ENCODE data around the gene JARID2.
A peak's percentile ranks its signal among the peaks of the same experiment; 100 is the strongest.

The JARID2 gene

DNA sequence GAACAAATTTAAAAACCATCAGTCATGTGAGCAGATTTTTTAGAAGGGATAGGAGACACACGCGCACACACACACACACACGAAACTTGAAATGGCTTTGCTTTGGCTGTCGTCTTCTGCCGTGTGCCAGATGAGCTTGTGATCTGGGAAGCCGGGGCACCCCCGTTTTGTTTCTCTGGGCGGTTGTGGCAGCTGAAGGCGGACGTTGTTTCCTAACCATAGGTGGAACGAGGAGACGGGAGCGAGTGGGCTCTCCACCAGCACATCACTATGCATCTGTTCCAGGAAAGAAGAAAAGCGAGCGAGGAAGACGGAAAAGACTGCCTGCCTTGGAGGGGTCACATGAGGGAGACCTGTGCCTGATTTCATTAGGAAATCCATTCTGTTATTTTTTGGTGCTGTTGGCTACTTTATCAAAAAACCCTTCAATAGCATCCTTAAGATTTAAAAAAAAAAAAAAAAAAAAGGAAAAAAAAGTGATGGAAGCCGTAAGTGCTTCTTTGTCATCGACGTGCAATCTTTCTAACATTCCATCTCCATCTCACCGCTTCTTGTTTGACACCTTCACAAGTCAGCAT is 274.8 kb downstream of the JARID2 start:
- POLR2A ChIA-PET = no interaction called here
- H3K36me3 ChIP-seq (ENCODE audit: control insufficient read depth in 2 of 2, insufficient read depth in 1 of 2, low read length in 2 of 2) = peaks cover 18 to 85% of the 10 kb centered on the region in 2 experiments
- no peak overlapping the region for H3K4me3 ChIP-seq (ENCODE audit: low read depth, low read length)
- CTCF ChIA-PET = interaction anchor here (0.6 to 1.1 kb wide), 3 partner anchors 34 to 466 kb away, joined by 3 to 4 read pairs (median 3); no protein-coding TSS in a partner anchor
- H3K4me1 ChIP-seq (ENCODE audit: control insufficient read depth, insufficient read depth, low read length) = no peaks in the 10 kb centered on the region
- H3K9me3 ChIP-seq (ENCODE audit: control insufficient read depth, insufficient read depth, low read depth, low read length) = no peaks in the 10 kb centered on the region
- TF ChIP-seq ZIC2 (tag by site-specific recombination; IDR thresholded peaks at IDR 0.05) (no peak), MZF1 (tag by site-specific recombination; IDR thresholded peaks at IDR 0.05; ENCODE audit: borderline replicate concordance) (no peak), ZNF37A (tag by site-specific recombination; IDR thresholded peaks at IDR 0.05) (no peak), ZNF354C (tag by site-specific recombination; IDR thresholded peaks at IDR 0.05; ENCODE audit: borderline replicate concordance, low read depth) (no peak), HOXA7 (CRISPR knock-in tag; IDR thresholded peaks at IDR 0.05; ENCODE audit: borderline replicate concordance) (no peak), ZNF501 (tag by site-specific recombination; IDR thresholded peaks at IDR 0.05) (no peak), GLI4 (tag by site-specific recombination; IDR thresholded peaks at IDR 0.05) (no peak)
- TF ChIP-seq, protein P1, sequence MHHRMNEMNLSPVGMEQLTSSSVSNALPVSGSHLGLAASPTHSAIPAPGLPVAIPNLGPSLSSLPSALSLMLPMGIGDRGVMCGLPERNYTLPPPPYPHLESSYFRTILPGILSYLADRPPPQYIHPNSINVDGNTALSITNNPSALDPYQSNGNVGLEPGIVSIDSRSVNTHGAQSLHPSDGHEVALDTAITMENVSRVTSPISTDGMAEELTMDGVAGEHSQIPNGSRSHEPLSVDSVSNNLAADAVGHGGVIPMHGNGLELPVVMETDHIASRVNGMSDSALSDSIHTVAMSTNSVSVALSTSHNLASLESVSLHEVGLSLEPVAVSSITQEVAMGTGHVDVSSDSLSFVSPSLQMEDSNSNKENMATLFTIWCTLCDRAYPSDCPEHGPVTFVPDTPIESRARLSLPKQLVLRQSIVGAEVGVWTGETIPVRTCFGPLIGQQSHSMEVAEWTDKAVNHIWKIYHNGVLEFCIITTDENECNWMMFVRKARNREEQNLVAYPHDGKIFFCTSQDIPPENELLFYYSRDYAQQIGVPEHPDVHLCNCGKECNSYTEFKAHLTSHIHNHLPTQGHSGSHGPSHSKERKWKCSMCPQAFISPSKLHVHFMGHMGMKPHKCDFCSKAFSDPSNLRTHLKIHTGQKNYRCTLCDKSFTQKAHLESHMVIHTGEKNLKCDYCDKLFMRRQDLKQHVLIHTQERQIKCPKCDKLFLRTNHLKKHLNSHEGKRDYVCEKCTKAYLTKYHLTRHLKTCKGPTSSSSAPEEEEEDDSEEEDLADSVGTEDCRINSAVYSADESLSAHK (tag by site-specific recombination; IDR thresholded peaks at IDR 0.05) = no peak
- H3K27ac ChIP-seq (ENCODE audit: extremely low read depth, low read depth, low read length) = no peak overlapping the region

DNA sequence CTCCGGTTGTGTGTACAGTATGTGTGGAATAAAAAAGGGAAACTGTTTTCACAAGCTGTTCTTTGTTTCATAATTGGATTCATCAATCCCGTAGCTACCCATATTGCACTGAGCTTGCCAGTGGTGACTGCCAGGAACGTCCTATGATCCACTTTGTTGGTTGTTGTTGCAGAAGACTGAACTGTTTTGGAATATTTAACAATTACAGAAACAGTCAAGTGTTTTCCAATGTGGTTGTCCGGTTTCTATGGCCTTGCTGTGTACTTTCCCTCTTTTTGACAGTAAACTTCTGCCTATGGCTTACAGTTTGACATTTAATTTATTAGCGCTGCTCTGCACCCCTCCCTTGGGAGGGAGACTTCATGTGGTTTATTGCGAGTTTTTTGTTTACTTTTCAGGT is 275.7 kb downstream of the JARID2 start:
- no peak overlapping the region for H3K27ac ChIP-seq (ENCODE audit: extremely low read depth, low read depth, low read length)
- peaks cover 18 to 85% of the 10 kb centered on the region in 2 experiments for H3K36me3 ChIP-seq (ENCODE audit: control insufficient read depth in 2 of 2, insufficient read depth in 1 of 2, low read length in 2 of 2)
- H3K4me3 ChIP-seq (ENCODE audit: low read depth, low read length) = no peak overlapping the region
- POLR2A ChIA-PET = no interaction called here
- no peaks in the 10 kb centered on the region for H3K4me1 ChIP-seq (ENCODE audit: control insufficient read depth, insufficient read depth, low read length)
- CTCF ChIA-PET = no interaction called here
- no peaks in the 10 kb centered on the region for H3K9me3 ChIP-seq (ENCODE audit: control insufficient read depth, insufficient read depth, low read depth, low read length)
- TF ChIP-seq, protein P2, sequence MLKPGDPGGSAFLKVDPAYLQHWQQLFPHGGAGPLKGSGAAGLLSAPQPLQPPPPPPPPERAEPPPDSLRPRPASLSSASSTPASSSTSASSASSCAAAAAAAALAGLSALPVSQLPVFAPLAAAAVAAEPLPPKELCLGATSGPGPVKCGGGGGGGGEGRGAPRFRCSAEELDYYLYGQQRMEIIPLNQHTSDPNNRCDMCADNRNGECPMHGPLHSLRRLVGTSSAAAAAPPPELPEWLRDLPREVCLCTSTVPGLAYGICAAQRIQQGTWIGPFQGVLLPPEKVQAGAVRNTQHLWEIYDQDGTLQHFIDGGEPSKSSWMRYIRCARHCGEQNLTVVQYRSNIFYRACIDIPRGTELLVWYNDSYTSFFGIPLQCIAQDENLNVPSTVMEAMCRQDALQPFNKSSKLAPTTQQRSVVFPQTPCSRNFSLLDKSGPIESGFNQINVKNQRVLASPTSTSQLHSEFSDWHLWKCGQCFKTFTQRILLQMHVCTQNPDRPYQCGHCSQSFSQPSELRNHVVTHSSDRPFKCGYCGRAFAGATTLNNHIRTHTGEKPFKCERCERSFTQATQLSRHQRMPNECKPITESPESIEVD (tag by site-specific recombination; IDR thresholded peaks at IDR 0.05) = peak; percentile 42; the same call in 1 of the 2 replicates
- no peak for TF ChIP-seq ZNF311 (tag by site-specific recombination; IDR thresholded peaks at IDR 0.05; ENCODE audit: borderline replicate concordance)

DNA sequence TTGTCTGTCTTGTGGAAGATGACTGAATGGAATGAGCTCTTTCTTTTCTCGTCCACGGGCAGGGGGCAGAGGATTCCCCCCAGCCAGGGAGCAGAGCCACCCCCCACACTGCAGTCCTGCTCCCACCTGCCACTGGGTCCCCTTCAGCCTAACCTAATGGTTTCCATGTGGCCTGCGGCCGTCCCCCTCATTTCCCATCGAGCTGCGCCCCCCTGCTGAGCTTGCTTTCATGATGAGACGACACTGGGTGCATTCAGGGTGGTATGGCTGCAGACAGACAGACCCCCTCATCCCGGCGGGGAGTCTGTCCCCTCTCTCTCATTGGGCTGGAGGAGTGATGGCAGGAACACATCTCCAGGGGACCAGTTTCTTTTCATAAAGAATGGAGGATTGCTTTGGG is 276.2 kb downstream of the JARID2 start:
- no peaks in the 10 kb centered on the region for H3K9me3 ChIP-seq (ENCODE audit: control insufficient read depth, insufficient read depth, low read depth, low read length)
- peak; percentile 40; the same call in 1 of the 2 replicates for TF ChIP-seq GLIS2 (tag by site-specific recombination; IDR thresholded peaks at IDR 0.05)
- no peak for TF ChIP-seq YY1 (tag by site-specific recombination; IDR thresholded peaks at IDR 0.05)
- H3K36me3 ChIP-seq (ENCODE audit: control insufficient read depth in 2 of 2, insufficient read depth in 1 of 2, low read length in 2 of 2) = peaks cover 18 to 81% of the 10 kb centered on the region in 2 experiments
- H3K4me3 ChIP-seq (ENCODE audit: low read depth, low read length) = no peak overlapping the region
- no peaks in the 10 kb centered on the region for H3K4me1 ChIP-seq (ENCODE audit: control insufficient read depth, insufficient read depth, low read length)
- ChIA-PET POLR2A (no interaction called here), CTCF (no interaction called here)
- H3K27ac ChIP-seq (ENCODE audit: extremely low read depth, low read depth, low read length) = no peak overlapping the region

DNA sequence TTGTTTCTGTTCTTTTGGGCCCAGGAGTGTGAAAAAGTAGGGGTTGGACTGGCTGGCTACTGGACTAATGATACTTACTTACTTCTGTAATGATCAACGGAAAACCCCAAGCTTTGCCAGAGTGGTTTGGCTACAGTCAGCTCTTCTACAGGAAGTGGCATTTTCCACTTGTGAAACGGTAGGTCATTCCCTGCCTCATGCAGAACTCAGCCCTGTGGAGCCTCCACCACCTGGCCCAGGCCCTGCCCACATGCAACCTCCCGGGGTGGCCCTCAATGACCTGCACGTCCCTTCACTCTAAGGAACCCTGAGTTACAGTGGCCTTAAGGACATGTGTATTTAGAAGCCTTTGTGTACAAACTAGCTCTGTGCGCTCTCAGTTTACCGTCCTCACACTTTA is 276.6 kb downstream of the JARID2 start:
- H3K4me3 ChIP-seq (ENCODE audit: low read depth, low read length) = no peak overlapping the region
- H3K9me3 ChIP-seq (ENCODE audit: control insufficient read depth, insufficient read depth, low read depth, low read length) = no peaks in the 10 kb centered on the region
- ChIA-PET POLR2A (no interaction called here), CTCF (no interaction called here)
- H3K36me3 ChIP-seq (ENCODE audit: control insufficient read depth in 2 of 2, insufficient read depth in 1 of 2, low read length in 2 of 2) = peaks cover 18 to 77% of the 10 kb centered on the region in 2 experiments
- H3K4me1 ChIP-seq (ENCODE audit: control insufficient read depth, insufficient read depth, low read length) = no peaks in the 10 kb centered on the region
- TF ChIP-seq, protein P3, sequence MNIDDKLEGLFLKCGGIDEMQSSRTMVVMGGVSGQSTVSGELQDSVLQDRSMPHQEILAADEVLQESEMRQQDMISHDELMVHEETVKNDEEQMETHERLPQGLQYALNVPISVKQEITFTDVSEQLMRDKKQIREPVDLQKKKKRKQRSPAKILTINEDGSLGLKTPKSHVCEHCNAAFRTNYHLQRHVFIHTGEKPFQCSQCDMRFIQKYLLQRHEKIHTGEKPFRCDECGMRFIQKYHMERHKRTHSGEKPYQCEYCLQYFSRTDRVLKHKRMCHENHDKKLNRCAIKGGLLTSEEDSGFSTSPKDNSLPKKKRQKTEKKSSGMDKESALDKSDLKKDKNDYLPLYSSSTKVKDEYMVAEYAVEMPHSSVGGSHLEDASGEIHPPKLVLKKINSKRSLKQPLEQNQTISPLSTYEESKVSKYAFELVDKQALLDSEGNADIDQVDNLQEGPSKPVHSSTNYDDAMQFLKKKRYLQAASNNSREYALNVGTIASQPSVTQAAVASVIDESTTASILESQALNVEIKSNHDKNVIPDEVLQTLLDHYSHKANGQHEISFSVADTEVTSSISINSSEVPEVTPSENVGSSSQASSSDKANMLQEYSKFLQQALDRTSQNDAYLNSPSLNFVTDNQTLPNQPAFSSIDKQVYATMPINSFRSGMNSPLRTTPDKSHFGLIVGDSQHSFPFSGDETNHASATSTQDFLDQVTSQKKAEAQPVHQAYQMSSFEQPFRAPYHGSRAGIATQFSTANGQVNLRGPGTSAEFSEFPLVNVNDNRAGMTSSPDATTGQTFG (tag by site-specific recombination; IDR thresholded peaks at IDR 0.05; ENCODE audit: borderline replicate concordance) = no peak
- TF ChIP-seq ZNF510 (tag by site-specific recombination; IDR thresholded peaks at IDR 0.05; ENCODE audit: insufficient replicate concordance) (no peak), ZNF239 (tag by site-specific recombination; IDR thresholded peaks at IDR 0.05) (no peak), ZNF768 (tag by site-specific recombination; IDR thresholded peaks at IDR 0.05) (no peak), ZNF596 (tag by site-specific recombination; IDR thresholded peaks at IDR 0.05) (no peak)
- H3K27ac ChIP-seq (ENCODE audit: extremely low read depth, low read depth, low read length) = no peak overlapping the region
